ENCODE data around the gene SPRED1. TPM values are rescaled to one million over a fixed set of nuclear protein-coding genes. Genes with fewer than 3 reads are reported as not detected.

Gene SPRED1
- total RNA-seq, 2 experiments from 2014 or later, result 0.62 to 0.74 TPM

DNA sequence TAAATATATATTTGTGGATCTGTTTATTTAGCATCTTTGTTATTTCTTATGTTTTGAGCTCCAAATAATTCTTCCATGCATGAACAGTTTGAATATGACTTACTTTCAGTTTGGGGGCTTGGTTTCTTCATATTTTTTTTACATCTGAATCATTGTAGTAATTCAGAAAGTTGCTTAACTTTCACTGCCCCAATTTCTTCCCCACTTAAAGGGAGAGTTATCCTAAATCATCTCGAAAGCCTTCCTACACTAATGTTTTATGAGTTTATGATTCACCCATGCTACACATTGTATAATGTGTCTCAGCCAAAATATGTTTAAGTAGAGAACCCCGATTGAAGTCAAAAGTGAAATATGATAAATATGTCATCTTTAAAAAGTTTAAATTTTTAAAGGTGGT lies 47.8 kb downstream of the SPRED1 start:
- Mint-ChIP-seq H3K9me3 (no peaks in the 10 kb centered on the region), H3K4me1 (ENCODE audit: low read depth) (no peaks in the 10 kb centered on the region), H3K27ac (no peak overlapping the region), H3K36me3 (ENCODE audit: low read depth) (no peaks in the 10 kb centered on the region), H3K27me3 (ENCODE audit: low read depth) (no peaks in the 10 kb centered on the region), H3K4me3 (no peak overlapping the region)
- CTCF ChIA-PET, result no interaction called here
- intact Hi-C loops (cut with micrococcal nuclease), result no loop called here
- no peak for DNase-seq

- CTCF ChIA-PET, result no interaction called here
- Mint-ChIP-seq H3K4me1 (ENCODE audit: low read depth) (peaks cover 5% of the 10 kb centered on the region), H3K27ac (no peak overlapping the region), H3K9me3 (no peaks in the 10 kb centered on the region), H3K27me3 (ENCODE audit: low read depth) (no peaks in the 10 kb centered on the region), H3K36me3 (ENCODE audit: low read depth) (no peaks in the 10 kb centered on the region), H3K4me3 (no peak overlapping the region)
- intact Hi-C loops (cut with micrococcal nuclease), result no loop called here
- no peak for DNase-seq
Observed at GRCh38 chr15:38304481-38304880, 51.8 kb downstream of the SPRED1 start.

- Mint-ChIP-seq H3K27ac (no peak overlapping the region), H3K9me3 (no peaks in the 10 kb centered on the region), H3K27me3 (ENCODE audit: low read depth) (peaks cover 3% of the 10 kb centered on the region), H3K4me1 (ENCODE audit: low read depth) (peaks cover 5% of the 10 kb centered on the region), H3K4me3 (no peak overlapping the region), H3K36me3 (ENCODE audit: low read depth) (peaks cover 1% of the 10 kb centered on the region)
- CTCF ChIA-PET, result no interaction called here
- DNase-seq, result no peak
- intact Hi-C loops (cut with micrococcal nuclease), result no loop called here
Observed at GRCh38 chr15:38307251-38307650, 54.6 kb downstream of the SPRED1 start.

DNA sequence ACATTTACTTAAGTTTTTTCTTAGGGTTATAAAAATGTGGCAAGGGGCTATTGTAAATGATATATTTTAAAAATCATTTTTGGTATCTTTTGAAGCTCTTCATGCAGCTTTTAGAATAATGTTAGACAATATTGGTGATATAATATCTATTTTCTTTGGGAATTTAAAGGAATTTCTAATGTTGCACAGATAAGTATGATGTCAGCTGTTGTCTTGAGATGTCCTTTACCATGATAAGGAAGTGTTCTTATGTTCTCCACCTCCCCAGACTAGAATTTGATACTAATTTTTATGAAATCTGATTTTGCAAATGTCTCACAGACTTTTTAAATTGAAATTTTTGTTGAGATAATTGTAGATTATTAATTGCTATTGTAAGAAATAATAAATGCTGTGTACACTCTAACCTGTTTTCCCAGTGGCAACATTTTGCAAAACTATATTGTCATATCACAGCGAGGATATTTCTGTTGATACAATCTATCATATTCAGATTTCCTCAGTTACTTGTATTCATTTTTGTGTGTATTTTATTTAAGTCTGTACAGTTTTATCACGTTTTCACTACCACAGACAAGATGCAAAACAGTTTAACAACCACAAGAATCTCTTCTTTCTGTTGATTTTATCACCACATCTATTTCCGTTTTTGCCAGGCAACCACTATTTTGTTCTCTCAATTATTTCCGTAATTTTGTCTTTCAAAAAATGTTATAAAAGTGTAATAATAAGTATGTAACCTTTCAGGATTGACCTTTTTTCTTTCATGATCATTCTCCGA lies 55.4 kb downstream of the SPRED1 start:
- Mint-ChIP-seq H3K4me3 (no peak overlapping the region), H3K9me3 (no peaks in the 10 kb centered on the region), H3K27me3 (ENCODE audit: low read depth) (peaks cover 6% of the 10 kb centered on the region), H3K27ac (no peak overlapping the region), H3K4me1 (ENCODE audit: low read depth) (peaks cover 5% of the 10 kb centered on the region), H3K36me3 (ENCODE audit: low read depth) (peaks cover 1% of the 10 kb centered on the region)
- intact Hi-C loops (cut with micrococcal nuclease), result no loop called here
- no peak for DNase-seq
- CTCF ChIA-PET, result no interaction called here

GRCh38 chr15:38308797-38309196 lies 56.2 kb downstream of the SPRED1 start:
- Mint-ChIP-seq H3K27me3 (ENCODE audit: low read depth) (peaks cover 6% of the 10 kb centered on the region), H3K27ac (no peak overlapping the region), H3K4me3 (no peak overlapping the region), H3K4me1 (ENCODE audit: low read depth) (peaks cover 5% of the 10 kb centered on the region), H3K9me3 (no peaks in the 10 kb centered on the region), H3K36me3 (ENCODE audit: low read depth) (peaks cover 1% of the 10 kb centered on the region)
- intact Hi-C loops (cut with micrococcal nuclease), result no loop called here
- DNase-seq, result no peak
- CTCF ChIA-PET, result no interaction called here

GRCh38 chr15:38312190-38312589 lies 59.6 kb downstream of the SPRED1 start:
- H3K9me3 Mint-ChIP-seq, result no peaks in the 10 kb centered on the region
- H3K27ac Mint-ChIP-seq, result no peak overlapping the region
- H3K36me3 Mint-ChIP-seq (ENCODE audit: low read depth), result peaks cover 1% of the 10 kb centered on the region
- intact Hi-C loops (cut with micrococcal nuclease), result no loop called here
- peaks cover 5% of the 10 kb centered on the region for H3K4me1 Mint-ChIP-seq (ENCODE audit: low read depth)
- H3K27me3 Mint-ChIP-seq (ENCODE audit: low read depth), result peaks cover 7% of the 10 kb centered on the region
- DNase-seq, result no peak
- CTCF ChIA-PET, result no interaction called here
- no peak overlapping the region for H3K4me3 Mint-ChIP-seq

DNA sequence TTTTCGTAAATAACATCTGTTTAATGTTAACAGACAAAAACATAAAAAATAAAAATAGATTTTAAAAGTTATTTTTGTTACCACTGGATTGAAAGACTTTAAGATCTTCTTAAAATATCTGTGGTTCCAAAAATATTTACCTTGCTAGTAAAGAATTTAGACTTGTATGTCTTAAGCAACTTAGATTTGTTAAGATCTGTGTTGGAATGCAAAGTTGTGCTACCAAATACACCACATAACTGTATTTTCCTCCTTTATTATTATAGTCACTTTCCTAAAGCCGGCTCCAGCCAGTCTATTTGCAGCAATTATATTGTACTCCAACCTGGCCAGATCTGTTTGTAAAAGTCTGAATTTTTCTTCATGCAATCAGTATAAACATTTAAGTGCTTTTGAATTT lies 63.7 kb downstream of the SPRED1 start:
- Mint-ChIP-seq H3K4me1 (ENCODE audit: low read depth) (no peaks in the 10 kb centered on the region), H3K27ac (no peak overlapping the region), H3K4me3 (no peak overlapping the region), H3K36me3 (ENCODE audit: low read depth) (no peaks in the 10 kb centered on the region), H3K9me3 (no peaks in the 10 kb centered on the region), H3K27me3 (ENCODE audit: low read depth) (peaks cover 9% of the 10 kb centered on the region)
- CTCF ChIA-PET, result no interaction called here
- DNase-seq, result no peak
- intact Hi-C loops (cut with micrococcal nuclease), result no loop called here

DNA sequence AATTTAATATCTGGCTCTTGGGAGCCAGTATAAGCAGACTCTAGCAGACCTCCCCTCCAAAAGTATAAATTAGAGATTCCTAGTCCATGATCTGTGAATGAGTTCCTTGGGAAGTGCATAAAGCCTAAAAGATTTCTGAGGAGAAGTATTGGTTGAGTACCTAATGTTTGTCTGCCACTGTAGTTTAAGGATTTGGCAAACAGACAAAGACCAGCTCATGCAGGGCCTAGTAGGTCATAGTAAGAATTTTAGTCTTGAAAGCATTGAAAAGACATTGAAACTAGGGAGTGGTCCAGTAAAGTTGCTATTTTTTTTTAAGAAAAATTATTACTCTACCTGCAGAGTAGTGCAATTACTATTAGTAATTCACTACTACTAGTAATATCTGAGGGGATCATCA lies 67.5 kb downstream of the SPRED1 start:
- CTCF ChIA-PET, result no interaction called here
- no peak for DNase-seq
- H3K27me3 Mint-ChIP-seq (ENCODE audit: low read depth), result peaks cover 4% of the 10 kb centered on the region
- no peaks in the 10 kb centered on the region for H3K36me3 Mint-ChIP-seq (ENCODE audit: low read depth)
- H3K4me3 Mint-ChIP-seq, result no peak overlapping the region
- H3K4me1 Mint-ChIP-seq (ENCODE audit: low read depth), result no peaks in the 10 kb centered on the region
- H3K27ac Mint-ChIP-seq, result no peak overlapping the region
- H3K9me3 Mint-ChIP-seq, result no peaks in the 10 kb centered on the region
- intact Hi-C loops (cut with micrococcal nuclease), result no loop called here

GRCh38 chr15:38320866-38321265 lies 68.2 kb downstream of the SPRED1 start:
- Mint-ChIP-seq H3K27ac (no peak overlapping the region), H3K4me3 (no peak overlapping the region), H3K4me1 (ENCODE audit: low read depth) (no peaks in the 10 kb centered on the region), H3K36me3 (ENCODE audit: low read depth) (no peaks in the 10 kb centered on the region), H3K9me3 (no peaks in the 10 kb centered on the region), H3K27me3 (ENCODE audit: low read depth) (peaks cover 4% of the 10 kb centered on the region)
- CTCF ChIA-PET, result no interaction called here
- no peak for DNase-seq
- intact Hi-C loops (cut with micrococcal nuclease), result no loop called here

- Mint-ChIP-seq H3K9me3 (no peaks in the 10 kb centered on the region), H3K4me3 (no peak overlapping the region)
- CTCF ChIA-PET, result no interaction called here
Observed at GRCh38 chr15:38323895-38324294, 71.3 kb downstream of the SPRED1 start.

DNA sequence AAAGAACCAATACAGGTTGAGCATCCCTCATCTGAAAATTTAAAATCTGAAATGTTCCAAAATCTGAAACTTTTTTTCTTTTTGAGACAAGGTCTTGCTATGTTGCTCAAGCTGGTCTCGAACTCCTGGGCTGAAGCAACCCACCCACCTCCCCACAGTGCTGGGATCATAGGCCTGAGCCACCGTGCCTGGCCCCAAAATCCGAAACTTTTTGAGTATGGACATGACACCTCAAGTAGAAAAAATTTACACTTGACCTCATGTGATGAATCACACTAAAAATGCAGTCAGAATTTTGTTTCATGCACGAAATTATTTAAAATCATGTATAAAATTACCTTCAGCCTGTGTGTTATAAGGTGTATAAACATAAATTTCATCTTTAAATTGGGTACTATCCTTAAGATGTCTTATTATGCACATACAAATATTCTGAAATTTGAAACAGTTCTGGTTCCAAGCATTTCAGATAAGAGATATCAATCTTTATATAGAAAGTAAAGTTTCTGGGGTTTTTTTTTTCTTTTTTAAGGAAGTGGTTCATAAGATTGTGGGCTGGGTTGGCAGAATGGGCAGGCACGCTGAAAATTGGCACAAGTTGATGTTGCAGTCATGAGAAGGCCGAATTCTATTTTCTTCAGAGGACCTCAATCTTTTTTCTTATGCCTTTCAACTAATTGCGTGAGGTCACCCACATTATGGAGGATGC lies 72.5 kb downstream of the SPRED1 start:
- DNase-seq, result no peak
- Mint-ChIP-seq H3K4me1 (ENCODE audit: low read depth) (no peaks in the 10 kb centered on the region), H3K27ac (no peak overlapping the region), H3K9me3 (no peaks in the 10 kb centered on the region), H3K4me3 (no peak overlapping the region), H3K27me3 (ENCODE audit: low read depth) (no peaks in the 10 kb centered on the region), H3K36me3 (ENCODE audit: low read depth) (no peaks in the 10 kb centered on the region)
- intact Hi-C loops (cut with micrococcal nuclease), result no loop called here
- CTCF ChIA-PET, result interaction anchor here (0.6 to 1.2 kb wide), 2 partner anchors 62 to 192 kb away, joined by 3 to 4 read pairs; no protein-coding TSS in a partner anchor

More at GRCh38 chr15:38323895-38324294, 71.3 kb downstream of the SPRED1 start:
- intact Hi-C loops (cut with micrococcal nuclease), result no loop called here
- no peak for DNase-seq
- no peaks in the 10 kb centered on the region for H3K36me3 Mint-ChIP-seq (ENCODE audit: low read depth)
- no peaks in the 10 kb centered on the region for H3K4me1 Mint-ChIP-seq (ENCODE audit: low read depth)
- no peaks in the 10 kb centered on the region for H3K27me3 Mint-ChIP-seq (ENCODE audit: low read depth)
- H3K27ac Mint-ChIP-seq, result no peak overlapping the region

- CTCF ChIA-PET, result interaction anchor here (0.7 to 1.2 kb wide), 2 partner anchors 62 to 103 kb away, joined by 3 read pairs; no protein-coding TSS in a partner anchor
- DNase-seq, result no peak
- Mint-ChIP-seq H3K9me3 (no peaks in the 10 kb centered on the region), H3K4me1 (ENCODE audit: low read depth) (no peaks in the 10 kb centered on the region), H3K27me3 (ENCODE audit: low read depth) (no peaks in the 10 kb centered on the region), H3K4me3 (no peak overlapping the region), H3K27ac (no peak overlapping the region), H3K36me3 (ENCODE audit: low read depth) (no peaks in the 10 kb centered on the region)
- intact Hi-C loops (cut with micrococcal nuclease), result no loop called here
Observed at GRCh38 chr15:38325648-38325990, 73.0 kb downstream of the SPRED1 start.

DNA sequence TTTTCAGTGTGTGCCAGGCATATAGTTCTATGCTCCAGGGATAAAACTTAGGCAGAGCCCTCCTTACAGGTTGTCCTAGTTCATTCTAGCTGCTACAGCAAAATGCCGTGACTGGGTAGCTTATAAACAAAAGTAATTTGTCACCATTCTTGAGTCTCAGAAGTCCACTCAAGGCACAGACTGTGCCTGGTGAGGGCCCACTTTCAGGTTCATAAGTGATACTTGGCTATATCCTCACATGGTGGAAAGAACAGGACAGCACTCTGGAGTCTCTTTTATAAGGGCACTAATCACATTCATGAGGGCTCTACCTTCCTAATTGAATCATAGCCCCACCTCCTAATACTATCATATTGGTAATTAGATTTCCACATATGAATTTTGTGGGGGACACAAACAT lies 80.1 kb downstream of the SPRED1 start:
- H3K4me3 Mint-ChIP-seq, result no peak overlapping the region
- H3K27ac Mint-ChIP-seq, result no peak overlapping the region
- no peaks in the 10 kb centered on the region for H3K27me3 Mint-ChIP-seq (ENCODE audit: low read depth)
- CTCF ChIA-PET, result interaction anchor here (0.6 kb wide), 1 partner anchor 349 kb away, joined by 4 read pairs; no protein-coding TSS in a partner anchor
- no peak for DNase-seq
- no peaks in the 10 kb centered on the region for H3K9me3 Mint-ChIP-seq
- intact Hi-C loops (cut with micrococcal nuclease), result no loop called here
- H3K4me1 Mint-ChIP-seq (ENCODE audit: low read depth), result no peaks in the 10 kb centered on the region
- no peaks in the 10 kb centered on the region for H3K36me3 Mint-ChIP-seq (ENCODE audit: low read depth)

All from activated naive CD4-positive, alpha-beta T cell treated with anti-CD3 and anti-CD28 coated beads for 36 hours (primary cell).